ENCODE measurements around the gene TCN1. TPM values are rescaled to one million over a fixed set of nuclear protein-coding genes. Genes with fewer than 3 reads are reported as not detected.

The TCN1 gene
- total RNA-seq, 1 donor from 2014 or later: not detected

GRCh38 chr11:59839615-59840014 is 26.7 kb downstream of the TCN1 start:
- H3K79me2 ChIP-seq (ENCODE audit: low read depth): no peaks in the 10 kb centered on the region
- no peaks in the 10 kb centered on the region for H3K27me3 ChIP-seq
- H3K9me3 ChIP-seq (ENCODE audit: low read depth): no peaks in the 10 kb centered on the region
- no peaks in the 10 kb centered on the region for H4K20me1 ChIP-seq (ENCODE audit: low read depth)
- no peak overlapping the region for H3K27ac ChIP-seq
- Mint-ChIP-seq H3K4me1 (no peaks in the 10 kb centered on the region), H3K9me3 (no peaks in the 10 kb centered on the region), H3K27me3 (ENCODE audit: insufficient read depth, low read depth) (peaks cover 4% of the 10 kb centered on the region), H3K4me3 (no peak overlapping the region), H3K27ac (no peak overlapping the region), H3K36me3 (no peaks in the 10 kb centered on the region)
- H3K4me3 ChIP-seq: no peak overlapping the region
- H3K4me2 ChIP-seq: no peak overlapping the region
- H3F3A ChIP-seq (ENCODE audit: low read depth): no peaks in the 10 kb centered on the region
- no peak overlapping the region for H3K9ac ChIP-seq
- no peaks in the 10 kb centered on the region for H3K4me1 ChIP-seq
- no peak for DNase-seq (ENCODE audit: low spot score)
- no peak overlapping the region for H2AFZ ChIP-seq (replicated peaks)
- TF ChIP-seq CTCF (IDR thresholded peaks at IDR 0.05) (no peak), EZH2phosphoT487 (IDR thresholded peaks at IDR 0.05) (no peak), EZH2 (IDR thresholded peaks at IDR 0.05) (no peak)
- no peaks in the 10 kb centered on the region for H3K36me3 ChIP-seq

- H3K4me3 ChIP-seq: no peak overlapping the region
- Mint-ChIP-seq H3K27ac (no peak overlapping the region), H3K4me3 (no peak overlapping the region), H3K27me3 (ENCODE audit: insufficient read depth, low read depth) (no peaks in the 10 kb centered on the region), H3K4me1 (no peaks in the 10 kb centered on the region), H3K36me3 (no peaks in the 10 kb centered on the region), H3K9me3 (no peaks in the 10 kb centered on the region)
- H3K27me3 ChIP-seq: no peaks in the 10 kb centered on the region
- H4K20me1 ChIP-seq (ENCODE audit: low read depth): no peaks in the 10 kb centered on the region
- H3F3A ChIP-seq (ENCODE audit: low read depth): no peaks in the 10 kb centered on the region
- no peaks in the 10 kb centered on the region for H3K79me2 ChIP-seq (ENCODE audit: low read depth)
- no peaks in the 10 kb centered on the region for H3K9me3 ChIP-seq (ENCODE audit: low read depth)
- no peak overlapping the region for H3K4me2 ChIP-seq
- H3K4me1 ChIP-seq: no peaks in the 10 kb centered on the region
- no peak overlapping the region for H3K9ac ChIP-seq
- no peak for DNase-seq (ENCODE audit: low spot score)
- no peak for TF ChIP-seq EZH2 (IDR thresholded peaks at IDR 0.05)
- no peak for TF ChIP-seq CTCF (IDR thresholded peaks at IDR 0.05)
- TF ChIP-seq EZH2phosphoT487 (IDR thresholded peaks at IDR 0.05): no peak
- H3K27ac ChIP-seq: no peak overlapping the region
- H3K36me3 ChIP-seq: no peaks in the 10 kb centered on the region
- no peak overlapping the region for H2AFZ ChIP-seq (replicated peaks)
These were observed 32.7 kb downstream of the TCN1 start for GRCh38 chr11:59833602-59834001.

DNA sequence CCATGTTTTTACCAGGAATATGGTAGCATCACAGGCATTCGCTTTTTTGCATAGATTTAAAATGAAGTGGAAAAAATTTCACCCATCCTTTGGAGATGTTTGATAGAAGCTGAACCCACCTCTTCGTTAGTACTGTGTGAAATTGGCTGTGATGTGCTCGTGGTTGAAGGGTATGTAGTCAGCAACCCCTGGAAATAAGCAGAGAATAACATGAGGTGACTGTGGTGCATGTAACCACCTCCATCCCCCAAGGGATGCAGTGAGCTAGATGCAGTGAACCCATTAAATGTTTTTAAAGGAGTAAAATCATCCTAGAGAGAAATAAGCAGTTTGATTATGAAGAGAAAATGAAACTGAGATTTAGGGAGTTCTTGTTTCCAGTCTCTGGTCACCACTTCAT is 36.9 kb downstream of the TCN1 start:
- Histone ChIP-seq H3K27me3 (no peaks in the 10 kb centered on the region), H3K4me3 (no peak overlapping the region), H3K27ac (no peak overlapping the region), H2AFZ (replicated peaks) (no peak overlapping the region), H3K4me2 (no peak overlapping the region), H3K4me1 (no peaks in the 10 kb centered on the region), H3K36me3 (no peaks in the 10 kb centered on the region), H4K20me1 (ENCODE audit: low read depth) (no peaks in the 10 kb centered on the region), H3K9ac (no peak overlapping the region), H3K9me3 (ENCODE audit: low read depth) (no peaks in the 10 kb centered on the region), H3F3A (ENCODE audit: low read depth) (no peaks in the 10 kb centered on the region), H3K79me2 (ENCODE audit: low read depth) (no peaks in the 10 kb centered on the region)
- no peaks in the 10 kb centered on the region for H3K36me3 Mint-ChIP-seq
- TF ChIP-seq EZH2 (IDR thresholded peaks at IDR 0.05) (no peak), CTCF (IDR thresholded peaks at IDR 0.05) (no peak), EZH2phosphoT487 (IDR thresholded peaks at IDR 0.05) (no peak)
- no peaks in the 10 kb centered on the region for H3K27me3 Mint-ChIP-seq (ENCODE audit: insufficient read depth, low read depth)
- H3K27ac Mint-ChIP-seq: no peak overlapping the region
- H3K4me1 Mint-ChIP-seq: no peaks in the 10 kb centered on the region
- no peak overlapping the region for H3K4me3 Mint-ChIP-seq
- no peaks in the 10 kb centered on the region for H3K9me3 Mint-ChIP-seq
- DNase-seq (ENCODE audit: low spot score): no peak
